ENCODE data around the gene IAH1. TPM values are rescaled to one million over a fixed set of nuclear protein-coding genes. Genes with fewer than 3 reads are reported as not detected.

The IAH1 gene
- total and polyA plus RNA-seq, 2 of the 4 experiments (the other 2 are of a cell fraction) = 84.5 to 89.8 TPM

DNA sequence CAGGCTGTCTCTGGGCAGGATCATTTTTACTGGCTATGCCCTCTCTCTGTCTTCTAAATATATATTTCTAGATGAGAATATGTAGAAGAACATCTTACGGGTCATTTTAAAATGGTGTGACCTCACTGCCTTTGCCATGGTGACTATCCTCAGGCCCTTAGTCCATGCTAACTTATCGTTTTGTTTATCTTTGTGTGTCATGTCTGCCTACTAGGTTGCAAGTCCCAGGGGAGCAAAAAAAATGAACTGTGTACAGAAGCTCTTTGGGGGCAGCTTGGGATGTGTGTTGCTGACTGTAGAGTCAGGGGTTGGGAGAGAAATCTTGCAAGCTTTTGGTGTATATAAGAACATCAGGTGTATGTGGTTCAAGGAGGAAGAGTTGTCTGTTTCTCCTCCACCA is 39.9 kb upstream of the IAH1 start:
- Histone ChIP-seq H3K4me2 (ENCODE audit: low read depth, low read length) (no peak overlapping the region), H3K36me3 (ENCODE audit: control insufficient read depth, insufficient read depth, low read length) (peaks cover 24% of the 10 kb centered on the region), H3K4me1 (ENCODE audit: control insufficient read depth, insufficient read depth, low read length) (peaks cover 2% of the 10 kb centered on the region; the same call in 1 of the 2 replicates), H2AFZ (replicated peaks; ENCODE audit: low read length, poor library complexity) (no peak overlapping the region), H2BK20ac (ENCODE audit: low read depth, low read length) (no peak overlapping the region; the same call in 1 of the 2 replicates), H4K20me1 (ENCODE audit: insufficient read depth, low read length) (no peaks in the 10 kb centered on the region), H3K9me3 (ENCODE audit: control insufficient read depth, insufficient read depth, low read length) (no peaks in the 10 kb centered on the region), H3K27ac (ENCODE audit: insufficient read depth, low read length) (no peak overlapping the region), H4K5ac (ENCODE audit: low read depth, low read length) (no peak overlapping the region), H3K4ac (ENCODE audit: low read depth, low read length) (no peak overlapping the region), H2BK120ac (ENCODE audit: low read depth, low read length) (no peak overlapping the region), H4K8ac (ENCODE audit: low read depth in 2 of 2, low read length in 2 of 2) (no peak overlapping the region), H2AK5ac (ENCODE audit: low read depth, low read length) (no peak overlapping the region), H2AK9ac (replicated peaks; ENCODE audit: low read depth, low read length, poor library complexity) (no peak overlapping the region), H4K91ac (ENCODE audit: insufficient read depth, low read depth, low read length) (no peak overlapping the region), H3K14ac (replicated peaks; ENCODE audit: low read depth, low read length) (no peak overlapping the region), H3K79me1 (ENCODE audit: low read depth in 1 of 2, low read length in 2 of 2) (peaks cover 6 to 10% of the 10 kb centered on the region in 2 experiments; a peak in 2 of 4 replicates), H3K23ac (ENCODE audit: low read depth, low read length) (no peak overlapping the region), H3K27me3 (ENCODE audit: control insufficient read depth, insufficient read depth, low read length) (no peaks in the 10 kb centered on the region), H3K18ac (ENCODE audit: low read depth, low read length) (no peak overlapping the region), H2BK15ac (ENCODE audit: low read depth, low read length) (no peak overlapping the region), H3K56ac (ENCODE audit: extremely low read depth, insufficient read depth, low read length) (no peak overlapping the region), H3K4me3 (ENCODE audit: insufficient read depth, low read depth, low read length) (no peak overlapping the region), H3K9me1 (ENCODE audit: insufficient read depth, low read length) (no peaks in the 10 kb centered on the region; the same call in 1 of the 2 replicates), H2BK5ac (ENCODE audit: low read depth, low read length, poor library complexity, severe bottlenecking) (no peak overlapping the region), H3K9ac (ENCODE audit: low read depth, low read length) (no peak overlapping the region)
- ChIA-PET CTCF (interaction anchor here (0.7 kb wide), 1 partner anchor 11 kb away, joined by 5 read pairs; no protein-coding TSS in a partner anchor), POLR2A (ENCODE audit: unreplicated experiment) (no interaction called here)
- ATAC-seq (ENCODE audit: low read depth) (peak; percentile 65), DNase-seq (peak; percentile 33)
- TF ChIP-seq CHD1 (IDR thresholded peaks at IDR 0.05; ENCODE audit: low read depth, low read length) (no peak), BHLHE40 (IDR thresholded peaks at IDR 0.05; ENCODE audit: low read depth, low read length) (no peak), RCOR1 (IDR thresholded peaks at IDR 0.05; ENCODE audit: insufficient replicate concordance, low read length) (no peak), FOS (IDR thresholded peaks at IDR 0.05; ENCODE audit: low read depth, low read length) (no peak), NFE2L2 (IDR thresholded peaks at IDR 0.05; ENCODE audit: low read depth, low read length) (no peak), MAFK (IDR thresholded peaks at IDR 0.05; ENCODE audit: low read depth, low read length) (no peak), RAD21 (IDR thresholded peaks at IDR 0.05; ENCODE audit: low read length) (no peak), SMC3 (IDR thresholded peaks at IDR 0.05; ENCODE audit: low read depth, low read length) (no peak), RFX5 (IDR thresholded peaks at IDR 0.05; ENCODE audit: low read depth, low read length) (no peak)
- TF ChIP-seq, protein P1, sequence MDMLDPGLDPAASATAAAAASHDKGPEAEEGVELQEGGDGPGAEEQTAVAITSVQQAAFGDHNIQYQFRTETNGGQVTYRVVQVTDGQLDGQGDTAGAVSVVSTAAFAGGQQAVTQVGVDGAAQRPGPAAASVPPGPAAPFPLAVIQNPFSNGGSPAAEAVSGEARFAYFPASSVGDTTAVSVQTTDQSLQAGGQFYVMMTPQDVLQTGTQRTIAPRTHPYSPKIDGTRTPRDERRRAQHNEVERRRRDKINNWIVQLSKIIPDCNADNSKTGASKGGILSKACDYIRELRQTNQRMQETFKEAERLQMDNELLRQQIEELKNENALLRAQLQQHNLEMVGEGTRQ (IDR thresholded peaks at IDR 0.05; ENCODE audit: low read depth, low read length) = no peak
- TF ChIP-seq, protein P2, sequence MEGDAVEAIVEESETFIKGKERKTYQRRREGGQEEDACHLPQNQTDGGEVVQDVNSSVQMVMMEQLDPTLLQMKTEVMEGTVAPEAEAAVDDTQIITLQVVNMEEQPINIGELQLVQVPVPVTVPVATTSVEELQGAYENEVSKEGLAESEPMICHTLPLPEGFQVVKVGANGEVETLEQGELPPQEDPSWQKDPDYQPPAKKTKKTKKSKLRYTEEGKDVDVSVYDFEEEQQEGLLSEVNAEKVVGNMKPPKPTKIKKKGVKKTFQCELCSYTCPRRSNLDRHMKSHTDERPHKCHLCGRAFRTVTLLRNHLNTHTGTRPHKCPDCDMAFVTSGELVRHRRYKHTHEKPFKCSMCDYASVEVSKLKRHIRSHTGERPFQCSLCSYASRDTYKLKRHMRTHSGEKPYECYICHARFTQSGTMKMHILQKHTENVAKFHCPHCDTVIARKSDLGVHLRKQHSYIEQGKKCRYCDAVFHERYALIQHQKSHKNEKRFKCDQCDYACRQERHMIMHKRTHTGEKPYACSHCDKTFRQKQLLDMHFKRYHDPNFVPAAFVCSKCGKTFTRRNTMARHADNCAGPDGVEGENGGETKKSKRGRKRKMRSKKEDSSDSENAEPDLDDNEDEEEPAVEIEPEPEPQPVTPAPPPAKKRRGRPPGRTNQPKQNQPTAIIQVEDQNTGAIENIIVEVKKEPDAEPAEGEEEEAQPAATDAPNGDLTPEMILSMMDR (conservative IDR thresholded peaks at IDR 0.05; ENCODE audit: low read depth, low read length) = no peak
- no CpG with 5 or more reads among the region's 2 CpGs for WGBS, 2 experiments (ENCODE audit: extremely low coverage in 2 of 2, insufficient read length in 1 of 2)
- intact Hi-C loops (cut with micrococcal nuclease) (no loop called here), in situ Hi-C loops (cut with MboI; ENCODE audit: low sequenced_read_pairs) (no loop called here), dilution Hi-C loops (cut with HindIII; ENCODE audit: low sequenced_read_pairs, unreplicated experiment) (no loop called here)
- BruUV-seq (replicated peaks) = no TSS peak

Data from IMR-90 (cell line).